DOHH2 (cell line): ENCODE data around the gene WNT7A.
"Not testable (repeated sequence)": the region's sequence is repeated elsewhere in the genome, so short reads cannot be mapped to it uniquely, and the experiment has no call there.

Experiments
- H3F3A ChIP-seq: fragments of 200-600 bp; sonication (generic), shearing (Covaris generic); 2 replicates; pipeline ENCODE4 v1.6.0; 2016; ENCODE audit warnings: antibody characterized with exemption, mild to moderate bottlenecking; ENCODE audit not compliant: control insufficient read depth, insufficient read depth
- H3K27ac ChIP-seq: fragments of 200-600 bp; sonication (generic); 2 replicates; pipeline ENCODE4 v1.5.1; 2014; ENCODE audit warnings: low read depth, mild to moderate bottlenecking, low read length, moderate library complexity
- H3K27me3 ChIP-seq: fragments of 200-600 bp; sonication (generic); 2 replicates; pipeline ENCODE4 v1.6.1; 2014; ENCODE audit warnings: mild to moderate bottlenecking, low read length, mixed read lengths; ENCODE audit not compliant: control insufficient read depth
- H3K36me3 ChIP-seq: fragments of 200-600 bp; sonication (generic); 2 replicates; pipeline ENCODE4 v1.6.1; 2014; ENCODE audit warnings: mild to moderate bottlenecking, low read length, moderate library complexity, mixed read lengths; ENCODE audit not compliant: control insufficient read depth
- H3K4me1 ChIP-seq: fragments of 200-600 bp; sonication (generic); 2 replicates; pipeline ENCODE4 v1.6.1; 2014; ENCODE audit warnings: mild to moderate bottlenecking, low read length, mixed read lengths; ENCODE audit not compliant: control insufficient read depth
- H3K4me2 ChIP-seq: fragments of 200-600 bp; sonication (generic); 2 replicates; pipeline ENCODE4 v1.6.0; 2014; ENCODE audit warnings: mild to moderate bottlenecking, low read length, moderate library complexity
- H3K4me3 ChIP-seq: fragments of 200-600 bp; sonication (generic); 2 replicates; pipeline ENCODE4 v1.5.1; 2014; ENCODE audit warnings: mild to moderate bottlenecking, low read length, mixed read lengths
- H3K79me2 ChIP-seq: fragments of 200-600 bp; sonication (generic); 2 replicates; pipeline ENCODE4 v1.6.1; 2014; ENCODE audit warnings: mild to moderate bottlenecking, low read length, mixed read lengths; ENCODE audit not compliant: control insufficient read depth
- H3K9me2 ChIP-seq: fragments of 200-600 bp; sonication (generic); replicated peaks from 2 replicates; pipeline ENCODE4 v1.6.1; 2014; ENCODE audit warnings: mild to moderate bottlenecking, low read length, mixed read lengths; ENCODE audit not compliant: control insufficient read depth
- H3K9me3 ChIP-seq: fragments of 200-600 bp; sonication (generic); 2 replicates; pipeline ENCODE4 v1.6.1; 2014; ENCODE audit warnings: antibody characterized with exemption, low read length, mixed read lengths; ENCODE audit not compliant: control insufficient read depth, insufficient read depth
- H4K20me1 ChIP-seq: fragments of 200-600 bp; sonication (generic); 2 replicates; pipeline ENCODE4 v1.6.0; 2014; ENCODE audit warnings: low read depth, mild to moderate bottlenecking, antibody characterized with exemption, low read length, moderate library complexity; ENCODE audit not compliant: control insufficient read depth, insufficient read depth
- EZH2phosphoT487 ChIP-seq: fragments of 200-600 bp; sonication (generic); IDR thresholded peaks from 2 replicates; pipeline ENCODE4 v1.6.1; 2017; ENCODE audit warnings: borderline replicate concordance, mild to moderate bottlenecking, antibody characterized with exemption, low read length, moderate library complexity, mixed read lengths
- TF ChIP-seq, protein P1 (sequence below): fragments of 200-600 bp; sonication (generic); IDR thresholded peaks from one replicate; pipeline ENCODE4 v1.5.1; 2014; ENCODE audit warnings: antibody characterized with exemption, mild to moderate bottlenecking, low read depth, low read length; ENCODE audit not compliant: poor library complexity, severe bottlenecking

WNT7A gene

DNA sequence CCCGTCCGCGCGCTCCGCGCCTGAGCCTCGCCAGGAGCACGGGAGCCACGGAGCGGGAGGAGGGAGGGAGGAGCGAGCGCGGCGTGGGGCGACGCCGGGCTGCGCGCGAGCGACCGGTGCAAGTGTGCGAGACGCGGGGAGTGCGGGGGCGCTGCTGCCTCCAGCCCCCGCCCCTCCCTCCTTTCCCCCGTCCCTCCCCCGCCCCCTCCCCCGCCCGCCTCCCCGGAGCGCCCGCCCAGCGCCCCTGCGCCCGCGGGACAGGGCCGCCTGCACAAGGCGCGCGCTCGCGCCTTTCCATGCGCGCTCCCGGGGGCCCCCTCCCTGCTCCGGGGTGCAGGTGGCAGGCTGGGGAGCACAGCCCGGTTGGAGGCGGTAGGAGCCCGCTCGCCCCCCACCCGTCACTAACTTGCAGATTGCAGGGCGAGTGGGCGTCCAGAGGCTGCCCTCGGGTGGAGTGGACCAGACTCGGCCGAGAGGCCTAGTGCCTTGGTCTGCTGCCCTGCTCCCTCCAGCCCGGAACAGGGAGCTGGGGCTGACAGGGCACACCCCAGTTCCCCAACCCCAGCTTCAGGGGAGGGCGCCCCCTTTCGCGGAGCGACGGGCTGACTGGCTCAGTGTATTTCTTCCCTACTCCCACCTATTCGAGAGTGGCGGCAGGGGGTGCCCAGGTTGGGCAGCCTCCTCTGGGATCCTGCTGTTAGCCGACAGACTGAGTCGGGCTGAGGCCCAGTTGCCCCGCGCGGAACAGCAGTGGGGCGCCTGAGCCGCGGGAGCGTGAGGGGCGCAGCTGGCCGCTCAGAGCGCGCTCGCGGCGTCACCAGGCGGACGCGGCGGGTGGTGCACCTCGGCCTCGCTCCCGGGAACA lies at the start of gene WNT7A:
TSS of gene WNT7A (minus strand) at position 126 of the 865 bp plus-strand sequence. CDS start 255 bp downstream, outside the sequence.
- no peak within 1 kb of the TSS for H3K4me3 ChIP-seq
- no peak within 1 kb of the TSS for H3K4me2 ChIP-seq

DNA sequence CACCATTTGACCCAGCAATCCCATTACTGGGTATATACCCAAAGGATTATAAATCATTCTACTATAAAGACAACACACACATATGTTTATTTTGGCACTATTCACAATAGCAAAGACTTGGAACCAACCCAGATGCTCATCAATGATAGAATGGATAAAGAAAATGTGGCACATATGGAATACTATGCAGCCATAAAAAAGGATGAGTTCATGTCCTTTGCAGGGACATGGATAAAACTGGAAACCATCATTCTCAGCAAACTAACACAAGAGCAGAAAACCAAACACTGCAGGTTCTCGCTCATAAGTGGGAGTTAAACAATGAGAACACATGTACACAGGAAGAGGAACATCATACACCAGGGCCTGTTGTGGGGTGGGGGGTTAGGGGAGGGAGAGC lies 48.9 kb upstream of the WNT7A start:
- not testable (repeated sequence) for H4K20me1 ChIP-seq, H3K4me1 ChIP-seq, H3K79me2 ChIP-seq, H3K9me2 ChIP-seq, H3K27me3 ChIP-seq, H3K9me3 ChIP-seq, H3K4me3 ChIP-seq, H3K4me2 ChIP-seq, H3F3A ChIP-seq, H3K27ac ChIP-seq, H3K36me3 ChIP-seq

More for the DNA sequence above, at the start of gene WNT7A:
- Histone ChIP-seq H3F3A (no peaks in the 10 kb centered on the region), H3K79me2 (no peaks in the 10 kb centered on the region), H3K4me1 (no peaks in the 10 kb centered on the region), H4K20me1 (peaks cover 2% of the 10 kb centered on the region; the same call in 1 of the 2 replicates), H3K27me3 (0 out of 2 replicates have a peak, but pooled peaks cover 4% of the 10 kb centered on the region), H3K36me3 (no peaks in the 10 kb centered on the region), H3K27ac (no peak within 1 kb of the TSS), H3K9me3 (no peaks in the 10 kb centered on the region), H3K9me2 (no peaks in the 10 kb centered on the region)
- TF ChIP-seq, protein P1, sequence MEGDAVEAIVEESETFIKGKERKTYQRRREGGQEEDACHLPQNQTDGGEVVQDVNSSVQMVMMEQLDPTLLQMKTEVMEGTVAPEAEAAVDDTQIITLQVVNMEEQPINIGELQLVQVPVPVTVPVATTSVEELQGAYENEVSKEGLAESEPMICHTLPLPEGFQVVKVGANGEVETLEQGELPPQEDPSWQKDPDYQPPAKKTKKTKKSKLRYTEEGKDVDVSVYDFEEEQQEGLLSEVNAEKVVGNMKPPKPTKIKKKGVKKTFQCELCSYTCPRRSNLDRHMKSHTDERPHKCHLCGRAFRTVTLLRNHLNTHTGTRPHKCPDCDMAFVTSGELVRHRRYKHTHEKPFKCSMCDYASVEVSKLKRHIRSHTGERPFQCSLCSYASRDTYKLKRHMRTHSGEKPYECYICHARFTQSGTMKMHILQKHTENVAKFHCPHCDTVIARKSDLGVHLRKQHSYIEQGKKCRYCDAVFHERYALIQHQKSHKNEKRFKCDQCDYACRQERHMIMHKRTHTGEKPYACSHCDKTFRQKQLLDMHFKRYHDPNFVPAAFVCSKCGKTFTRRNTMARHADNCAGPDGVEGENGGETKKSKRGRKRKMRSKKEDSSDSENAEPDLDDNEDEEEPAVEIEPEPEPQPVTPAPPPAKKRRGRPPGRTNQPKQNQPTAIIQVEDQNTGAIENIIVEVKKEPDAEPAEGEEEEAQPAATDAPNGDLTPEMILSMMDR = no peak
- no peak for TF ChIP-seq EZH2phosphoT487

DNA sequence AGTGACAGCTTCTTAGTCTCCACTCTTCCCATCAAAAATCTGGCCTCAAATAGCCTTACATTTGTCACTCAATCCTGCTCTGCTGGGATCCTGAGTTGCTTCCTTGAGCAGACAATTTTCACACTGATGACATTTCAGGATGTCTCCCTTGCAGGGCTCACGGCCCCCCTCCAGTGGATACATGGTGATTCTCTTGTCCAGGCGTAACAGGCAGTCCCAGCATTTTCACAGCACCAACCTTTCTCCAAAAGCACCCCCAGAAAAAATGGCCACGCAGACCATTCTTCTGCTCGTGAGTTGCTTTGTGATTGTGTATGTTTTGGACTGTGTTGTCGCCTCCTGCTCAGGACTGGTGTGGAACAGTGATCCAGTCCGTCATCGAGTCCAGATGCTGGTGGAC lies 47.4 kb upstream of the WNT7A start:
- Histone ChIP-seq H3K4me2 (no peak overlapping the region), H3K9me3 (peaks cover 6% of the 10 kb centered on the region; the same call in 1 of the 2 replicates), H3K4me1 (no peaks in the 10 kb centered on the region), H4K20me1 (no peaks in the 10 kb centered on the region), H3F3A (no peaks in the 10 kb centered on the region), H3K27ac (no peak overlapping the region), H3K27me3 (no peaks in the 10 kb centered on the region), H3K79me2 (no peaks in the 10 kb centered on the region), H3K4me3 (no peak overlapping the region), H3K9me2 (no peaks in the 10 kb centered on the region), H3K36me3 (no peaks in the 10 kb centered on the region)
- TF ChIP-seq EZH2phosphoT487 = no peak
- TF ChIP-seq, protein P1 = no peak

DNA sequence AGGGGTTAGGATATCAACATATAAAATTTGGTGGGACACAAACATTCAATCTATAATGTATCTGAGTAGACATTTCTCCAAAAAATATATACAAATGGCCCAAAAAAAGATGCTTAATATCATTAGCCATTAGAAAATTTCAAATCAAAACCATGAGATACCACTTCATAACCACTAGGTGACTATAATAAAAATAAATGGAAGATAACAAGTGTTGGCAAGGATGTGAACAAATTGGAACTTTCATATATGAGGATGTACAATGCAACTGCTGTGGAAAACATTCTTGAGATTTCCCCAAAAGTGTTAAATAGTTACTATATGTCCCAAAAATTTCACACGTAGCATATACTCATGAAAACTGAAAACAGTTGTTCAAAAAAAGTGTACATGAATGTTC lies 36.5 kb upstream of the WNT7A start:
- H3K9me3 ChIP-seq = no peaks in the 10 kb centered on the region
- H3K4me1 ChIP-seq = no peaks in the 10 kb centered on the region
- no peaks in the 10 kb centered on the region for H3K36me3 ChIP-seq
- no peaks in the 10 kb centered on the region for H3K9me2 ChIP-seq
- no peak overlapping the region for H3K4me2 ChIP-seq
- no peaks in the 10 kb centered on the region for H3F3A ChIP-seq
- no peak for TF ChIP-seq EZH2phosphoT487
- TF ChIP-seq, protein P1 = no peak
- no peaks in the 10 kb centered on the region for H4K20me1 ChIP-seq
- H3K27ac ChIP-seq = no peak overlapping the region
- no peak overlapping the region for H3K4me3 ChIP-seq
- H3K79me2 ChIP-seq = no peaks in the 10 kb centered on the region
- no peaks in the 10 kb centered on the region for H3K27me3 ChIP-seq
